HG03103 (cell line): ENCODE data around the gene ALDH3A1.

Experiments
- ATAC-seq: cut with Tn5 transposase; IDR thresholded peaks from one replicate; pipeline ENCODE4 v1.9.1; 2021; ENCODE audit warnings: low read depth; ENCODE audit not compliant: unreplicated experiment

ALDH3A1 gene

GRCh38 chr17:19705771-19706770 is 42.0 kb downstream of the ALDH3A1 start:
- no peak for ATAC-seq

DNA sequence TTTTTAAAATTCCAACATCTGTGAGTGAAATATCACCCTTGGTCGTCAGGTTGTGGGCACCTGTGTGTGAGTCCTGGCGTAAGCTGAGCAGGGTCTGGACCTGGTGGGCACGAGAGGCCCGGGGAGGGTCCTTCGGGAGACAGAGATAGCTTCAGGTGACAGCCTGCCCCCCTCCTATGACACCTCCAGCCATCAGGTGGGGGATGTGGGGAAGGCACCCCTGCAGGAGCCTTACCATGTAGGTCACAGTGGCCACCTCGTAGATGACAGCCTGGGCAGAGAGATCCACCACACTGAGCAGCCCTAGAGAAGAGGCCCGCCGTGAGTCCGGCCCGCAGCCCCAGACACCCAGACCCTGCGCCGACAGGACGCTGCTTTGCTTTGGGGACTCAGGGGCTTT is 42.9 kb downstream of the ALDH3A1 start:
- no peak for ATAC-seq

DNA sequence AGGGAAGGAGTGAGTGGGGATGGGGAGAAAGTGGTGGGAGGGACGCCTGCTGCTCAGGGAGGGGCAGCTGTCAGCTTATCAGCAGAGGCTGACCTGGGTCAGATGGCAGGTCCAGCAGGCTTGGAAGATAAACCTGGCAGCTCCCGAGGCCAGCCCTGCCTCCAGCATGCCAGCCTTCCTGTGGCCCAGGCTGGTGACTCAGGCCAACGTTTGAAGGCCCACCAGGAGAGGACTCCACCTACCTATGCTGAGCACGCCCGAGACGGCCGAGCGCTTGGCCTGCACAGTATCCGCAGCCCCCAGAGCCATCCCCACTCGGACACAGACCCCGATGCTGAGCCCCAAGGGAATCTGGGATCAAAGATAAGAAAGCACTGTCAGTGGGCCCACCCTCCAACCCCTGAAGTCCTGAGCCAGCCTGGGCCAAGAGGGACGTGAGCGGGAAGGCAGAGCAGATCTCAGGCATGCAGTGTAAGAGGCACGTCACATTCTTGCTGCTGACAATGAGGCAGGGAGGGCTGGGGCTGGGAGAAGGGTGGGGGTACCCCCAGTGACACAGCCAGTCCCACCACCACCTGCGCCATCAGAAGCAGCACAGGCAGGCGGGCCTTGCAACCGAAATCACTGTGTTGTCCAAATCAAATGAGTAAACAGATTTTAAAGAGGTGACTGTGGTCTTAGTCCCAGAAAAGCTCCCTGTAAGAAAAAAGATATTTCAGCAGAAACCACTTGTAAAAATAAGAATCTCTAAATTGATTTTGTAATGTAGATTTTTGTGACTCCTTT is 44.1 kb downstream of the ALDH3A1 start:
- ATAC-seq = no peak

DNA sequence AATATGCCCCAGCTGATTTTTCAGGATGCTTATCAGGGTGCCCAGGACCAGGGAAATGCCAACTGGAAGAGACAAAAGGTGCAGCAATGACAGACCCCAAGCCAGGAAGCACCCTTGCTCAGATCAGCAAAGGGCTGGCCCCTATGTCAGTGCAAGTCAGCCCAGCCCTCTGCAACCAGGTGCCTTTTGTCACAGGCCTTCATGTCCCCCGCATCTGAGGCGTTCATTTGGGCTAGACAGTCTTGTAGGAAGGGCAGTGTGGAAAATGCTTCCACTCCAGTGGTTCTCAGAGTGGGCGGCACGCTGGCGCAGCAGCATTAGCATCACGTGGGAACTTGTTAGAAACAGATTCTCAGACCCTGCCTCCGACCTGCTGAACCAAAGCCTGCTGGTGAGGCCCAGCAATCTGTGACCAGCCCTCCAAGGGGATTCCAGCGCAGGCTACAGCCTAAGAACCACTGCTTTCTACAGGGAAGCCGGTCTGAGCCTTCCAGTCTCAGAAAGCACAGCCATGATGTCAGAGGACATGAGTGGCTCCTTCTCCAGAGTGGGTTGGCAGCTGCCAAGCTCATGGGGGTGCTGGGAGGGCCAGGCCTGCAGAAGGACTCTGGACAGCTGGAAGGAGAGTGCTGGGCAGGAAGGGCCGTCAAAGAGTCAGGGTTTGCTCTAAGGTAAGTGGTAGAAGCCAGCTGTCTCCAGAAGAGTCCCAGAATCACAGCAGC is 44.8 kb downstream of the ALDH3A1 start:
- ATAC-seq = no peak

DNA sequence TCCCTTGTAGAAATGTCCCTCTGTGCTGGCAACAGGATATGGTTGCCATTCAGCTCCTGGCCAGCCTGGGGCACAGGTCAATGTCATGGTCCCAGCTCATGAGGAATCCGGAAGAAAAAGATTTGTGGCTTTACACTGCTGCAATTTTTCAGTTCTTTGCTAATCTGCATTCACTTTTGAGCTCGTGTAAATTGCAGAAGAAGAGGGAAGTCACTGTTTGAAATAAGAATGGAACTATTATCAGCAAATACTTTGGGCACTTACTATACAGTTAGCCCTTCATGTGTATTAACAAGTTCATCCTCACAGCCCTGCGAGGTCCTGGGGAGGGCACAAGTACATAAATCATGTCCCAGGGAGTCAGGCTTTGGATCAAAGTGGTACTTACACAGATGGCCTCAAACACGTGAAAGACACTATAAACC is 45.9 kb downstream of the ALDH3A1 start:
- ATAC-seq = no peak
